H1 (cell line): Measurements from ENCODE around the gene TSC22D1. TPM values are rescaled to one million over a fixed set of nuclear protein-coding genes. Genes with fewer than 3 reads are reported as not detected.

Experiments
- CTCF ChIA-PET: fragments of 300-600 bp; sonication (Branson Sonifier 250); formaldehyde crosslinking; loops from one replicate; lab custom pipeline; 2021; ENCODE audit not compliant: partially characterized antibody; lab: Charles Lee
- POLR2A ChIA-PET: fragments of 300-600 bp; sonication (Branson Sonifier 250); formaldehyde crosslinking; loops from one replicate; lab custom pipeline; 2021; ENCODE audit warnings: inconsistent platforms; ENCODE audit not compliant: partially characterized antibody; lab: Charles Lee
- DNase-seq, 2 experiments: peaks; one replicate each; pipeline versions ENCODE4 v3.0.0 to v3.0.0-alpha.2; 2010 to 2022; ENCODE audit warnings: low spot score in 2 of 2, low read depth in 1 of 2, mixed read lengths in 1 of 2
- FAIRE-seq: peaks from 2 replicates; lab custom pipeline; 2011; peaks lifted over from hg19 to GRCh38; lab: Jason Lieb, UNC
- H2AFZ ChIP-seq: 2 replicates; pipeline ENCODE4 v1.8.1; 2012; ENCODE audit warnings: low read length, inconsistent platforms
- H2AK5ac ChIP-seq: 2 replicates; pipeline ENCODE4 v1.6.1; 2013; ENCODE audit warnings: low read depth, low read length
- H2BK120ac ChIP-seq: replicated peaks from 2 replicates; pipeline ENCODE3; 2013; ENCODE audit warnings: low read depth, low read length, inconsistent platforms
- H2BK12ac ChIP-seq: 2 replicates; pipeline ENCODE4 v1.6.1; 2013; ENCODE audit warnings: low read depth, low read length
- H2BK15ac ChIP-seq: 2 replicates; pipeline ENCODE4 v1.6.1; 2013; ENCODE audit warnings: low read length
- H2BK20ac ChIP-seq: 2 replicates; pipeline ENCODE4 v1.6.1; 2013; ENCODE audit warnings: low read length
- H2BK5ac ChIP-seq: 2 replicates; pipeline ENCODE4 v1.6.1; 2013; ENCODE audit warnings: low read depth, low read length
- H3K14ac ChIP-seq: 2 replicates; pipeline ENCODE4 v1.6.1; 2013; ENCODE audit warnings: inconsistent platforms; ENCODE audit not compliant: insufficient read length
- H3K18ac ChIP-seq: 2 replicates; pipeline ENCODE4 v1.6.1; 2013; ENCODE audit warnings: low read length; ENCODE audit errors: extremely low read depth
- H3K23ac ChIP-seq: 2 replicates; pipeline ENCODE4 v1.6.1; 2013; ENCODE audit warnings: inconsistent platforms; ENCODE audit not compliant: insufficient read length
- H3K23me2 ChIP-seq: 2 replicates; pipeline ENCODE4 v1.6.1; 2013; ENCODE audit warnings: low read depth, low read length
- H3K27ac ChIP-seq: 2 replicates; pipeline ENCODE4 v1.6.1; 2011; ENCODE audit warnings: low read depth, low read length, inconsistent platforms
- H3K27me3 ChIP-seq, 4 experiments: replicated peaks in 1 of 4; 1 replicate in 1 of 4; 2 replicates in 3 of 4; pipeline versions ENCODE4 v1.6.1 to v1.8.1; 2011 to 2013; ENCODE audit warnings: low read length in 3 of 4, mild to moderate bottlenecking in 3 of 4, inconsistent platforms in 2 of 4, mixed read lengths in 2 of 4, moderate library complexity in 1 of 4; ENCODE audit not compliant: control insufficient read depth in 3 of 4, insufficient read depth in 3 of 4; ENCODE audit errors: extremely low read depth in 1 of 4
- H3K36me3 ChIP-seq, 4 experiments: 2 replicates each; pipeline versions ENCODE4 v1.6.1 to v1.8.1; 2011 to 2013; ENCODE audit warnings: mild to moderate bottlenecking in 4 of 4, low read length in 3 of 4, moderate library complexity in 2 of 4, control low read depth in 1 of 4, inconsistent platforms in 1 of 4; ENCODE audit not compliant: insufficient read depth in 4 of 4, control insufficient read depth in 2 of 4
- H3K4ac ChIP-seq: replicated peaks from 2 replicates; pipeline ENCODE3; 2013; ENCODE audit warnings: low read length, low read depth, mixed read lengths, inconsistent platforms; ENCODE audit not compliant: insufficient read length
- H3K4me1 ChIP-seq, 4 experiments: replicated peaks in 1 of 4; 1 replicate in 1 of 4; 2 replicates in 3 of 4; pipeline versions ENCODE4 v1.6.1 to v1.8.1; 2011 to 2013; ENCODE audit warnings: low read length in 3 of 4, inconsistent platforms in 2 of 4, mixed read lengths in 1 of 4; ENCODE audit not compliant: insufficient read depth in 4 of 4, control insufficient read depth in 3 of 4
- H3K4me2 ChIP-seq, 2 experiments: 2 replicates each; pipeline versions ENCODE4 v1.6.1 to v1.8.1; 2011 to 2013; ENCODE audit warnings: low read depth in 2 of 2, low read length in 2 of 2, control low read depth in 1 of 2, inconsistent platforms in 1 of 2, mild to moderate bottlenecking in 1 of 2; ENCODE audit not compliant: insufficient read depth in 1 of 2
- H3K4me3 ChIP-seq, 4 experiments: fragments of 200-600, 300-600 bp in 1 of 4; sonication (generic), shearing (Covaris generic), sonication (Bioruptor Twin) in 1 of 4; 2 replicates each; pipeline versions ENCODE4 v1.5.1 to v1.8.1; 2011 to 2016; ENCODE audit warnings: low read length in 4 of 4, low read depth in 3 of 4, control low read depth in 2 of 4, inconsistent platforms in 2 of 4, mild to moderate bottlenecking in 2 of 4, mixed read lengths in 1 of 4, moderate library complexity in 1 of 4; ENCODE audit not compliant: insufficient read depth in 2 of 4; ENCODE audit errors: extremely low read depth in 1 of 4
- H3K56ac ChIP-seq: replicated peaks from 2 replicates; pipeline ENCODE3; 2013; ENCODE audit warnings: low read depth, mild to moderate bottlenecking, mixed read lengths, low read length, inconsistent platforms; ENCODE audit not compliant: insufficient read length
- H3K79me1 ChIP-seq: 2 replicates; pipeline ENCODE4 v1.6.1; 2013; ENCODE audit warnings: low read depth, low read length, control low read depth
- H3K79me2 ChIP-seq, 2 experiments: 2 replicates each; pipeline versions ENCODE4 v1.6.1 to v1.8.1; 2012 to 2013; ENCODE audit warnings: low read length in 2 of 2, mild to moderate bottlenecking in 2 of 2, inconsistent platforms in 1 of 2; ENCODE audit not compliant: insufficient read depth in 2 of 2, control insufficient read depth in 1 of 2
- H3K9ac ChIP-seq, 4 experiments: replicated peaks in 1 of 4; 1 replicate in 1 of 4; 2 replicates in 3 of 4; pipeline versions ENCODE4 v1.6.1 to v1.8.1; 2011 to 2013; ENCODE audit warnings: low read depth in 3 of 4, low read length in 3 of 4, control low read depth in 2 of 4, mild to moderate bottlenecking in 2 of 4, moderate library complexity in 2 of 4, inconsistent platforms in 1 of 4; ENCODE audit errors: extremely low read depth in 1 of 4
- H3K9me3 ChIP-seq, 2 experiments: 2 replicates each; pipeline versions ENCODE4 v1.6.1 to v1.8.1; 2012 to 2013; ENCODE audit warnings: mild to moderate bottlenecking in 2 of 2, moderate library complexity in 2 of 2, control low read depth in 1 of 2, inconsistent platforms in 1 of 2, low read depth in 1 of 2, low read length in 1 of 2, mixed read lengths in 1 of 2; ENCODE audit not compliant: insufficient read depth in 2 of 2
- H4K20me1 ChIP-seq, 2 experiments: replicated peaks in 1 of 2; 2 replicates each; pipeline versions ENCODE3 to v1.8.1; 2011 to 2013; ENCODE audit warnings: inconsistent platforms in 2 of 2, low read length in 2 of 2, mild to moderate bottlenecking in 1 of 2; ENCODE audit not compliant: insufficient read depth in 2 of 2, control insufficient read depth in 1 of 2
- H4K5ac ChIP-seq: 2 replicates; pipeline ENCODE4 v1.6.1; 2013; ENCODE audit warnings: low read length, low read depth, mixed read lengths, inconsistent platforms; ENCODE audit not compliant: insufficient read length
- H4K8ac ChIP-seq: 2 replicates; pipeline ENCODE4 v1.8.0; 2013; ENCODE audit warnings: mild to moderate bottlenecking, moderate library complexity, low read length, inconsistent platforms; ENCODE audit not compliant: insufficient read depth; ENCODE audit errors: extremely low read depth
- H4K91ac ChIP-seq: replicated peaks from 2 replicates; pipeline ENCODE3; 2013; ENCODE audit warnings: low read length, mixed read lengths, inconsistent platforms; ENCODE audit not compliant: insufficient read length
- BACH1 ChIP-seq: IDR thresholded peaks from 2 replicates; pipeline ENCODE4 v1.6.1; 2012; ENCODE audit warnings: low read length, improper control_type of control experiment
- CBX5 ChIP-seq: fragments of 300-800, 300-1000 bp; sonication (generic); IDR thresholded peaks from 2 replicates; pipeline ENCODE4 v1.7.1; 2016; ENCODE audit warnings: antibody characterized with exemption, low read length, low read depth
- CHD1 ChIP-seq: IDR thresholded peaks from 2 replicates; pipeline ENCODE4 v1.6.1; 2012; ENCODE audit warnings: low read depth, low read length, improper control_type of control experiment
- CHD2 ChIP-seq: IDR thresholded peaks from 2 replicates; pipeline ENCODE4 v1.6.1; 2012; ENCODE audit warnings: low read length, improper control_type of control experiment
- CREB1 ChIP-seq: IDR thresholded peaks from 2 replicates; pipeline ENCODE4 v1.6.1; 2012; ENCODE audit warnings: inconsistent platforms
- CTBP2 ChIP-seq: IDR thresholded peaks from 2 replicates; pipeline ENCODE4 v1.7.0; 2011; ENCODE audit warnings: borderline replicate concordance, mild to moderate bottlenecking, moderate library complexity, mixed read lengths, low read length; ENCODE audit not compliant: insufficient read depth, insufficient read length
- JUND ChIP-seq: IDR thresholded peaks from 2 replicates; pipeline ENCODE4 v1.6.1; 2011; ENCODE audit warnings: mild to moderate bottlenecking, improper control_type of control experiment, low read length
- KDM1A ChIP-seq: fragments of 200-600, 300-600 bp; sonication (generic); IDR thresholded peaks from 2 replicates; pipeline ENCODE4 v1.7.1; 2016; ENCODE audit warnings: mild to moderate bottlenecking, low read length, borderline replicate concordance
- MAFK ChIP-seq: IDR thresholded peaks from 2 replicates; pipeline ENCODE4 v1.6.1; 2012; ENCODE audit warnings: low read depth, mild to moderate bottlenecking, improper control_type of control experiment, low read length
- RNF2 ChIP-seq: fragments of 200-900, 300-1000 bp; sonication (generic); IDR thresholded peaks from 2 replicates; pipeline ENCODE4 v1.7.1; 2016; ENCODE audit warnings: borderline replicate concordance, low read depth, mild to moderate bottlenecking, antibody characterized with exemption, low read length; ENCODE audit not compliant: poor library complexity, severe bottlenecking; ENCODE audit errors: missing control alignments
- SP1 ChIP-seq: IDR thresholded peaks from 2 replicates; pipeline ENCODE4 v1.6.1; 2011; ENCODE audit warnings: low read depth, low read length
- SRF ChIP-seq: IDR thresholded peaks from 2 replicates; pipeline ENCODE4 v1.6.1; 2011; ENCODE audit warnings: mild to moderate bottlenecking, low read depth, low read length, moderate library complexity
- TCF12 ChIP-seq: IDR thresholded peaks from 2 replicates; pipeline ENCODE4 v1.6.1; 2011; ENCODE audit warnings: low read depth, mild to moderate bottlenecking, low read length
- WGBS, 2 experiments: shearing (Covaris generic) in 1 of 2; methylation state at CpG; one replicate each; pipeline versions ENCODE4 v1.1.6 to v1.1.7; 2013 to 2015; ENCODE audit warnings: low lambda C conversion rate in 2 of 2, mixed read lengths in 2 of 2, inconsistent platforms in 1 of 2, low coverage in 1 of 2, missing lambda C conversion rate in 1 of 2; ENCODE audit not compliant: insufficient replicate concordance in 2 of 2, insufficient coverage in 1 of 2, insufficient read length in 1 of 2; ENCODE audit errors: extremely low coverage in 1 of 2, missing lambda C conversion rate in 1 of 2; 5-methylcytosine and 5-hydroxymethylcytosine counted together
- polyA plus RNA-seq, 7 experiments: library from polyadenylated mRNA; depleted of rRNA in 3 of 7; stranded (reverse) in 5 of 7; unstranded in 2 of 7; fragments of >200 nt in 5 of 7; fragments of 200-250 nt in 2 of 7; gene quantifications; 1 replicate in 5 of 7; 2 replicates in 1 of 7; 4 replicates in 1 of 7; pipeline versions ENCODE4 v1.2.1 to v1.2.3, GENCODE V29; 2011 to 2013; ENCODE audit warnings: missing spikeins in 2 of 7, mixed read lengths in 2 of 7
- total RNA-seq: library from RNA; stranded (reverse); fragmentation: NEBNext Ultra II Directional; extraction: Animal tissue kit (Norgen Biotek cat#: 25700); gene quantifications from 2 replicates; pipeline ENCODE4 v1.2.1, GENCODE V29; 2021
- TF ChIP-seq, protein P1 (sequence below): IDR thresholded peaks from 2 replicates; pipeline ENCODE4 v1.6.1; 2012; ENCODE audit warnings: inconsistent platforms

The TSC22D1 gene
- total and polyA plus RNA-seq, 2 of the 8 experiments (the other 6 are each of a cell fraction or from before 2014, with no cell fraction given): 52.6 to 80.9 TPM

- no peak overlapping the region for H2BK12ac ChIP-seq
- no peak overlapping the region for H2AK5ac ChIP-seq
- no peak overlapping the region for H4K5ac ChIP-seq
- no peak overlapping the region for H3K9ac ChIP-seq
- no peak for FAIRE-seq
- no peaks in the 10 kb centered on the region for H3K36me3 ChIP-seq
- H3K4me2 ChIP-seq: no peak overlapping the region
- H3K79me2 ChIP-seq: no peaks in the 10 kb centered on the region
- H3K18ac ChIP-seq: no peak overlapping the region
- 100% methylated on average over 2 of the region's 2 CpGs; no CpG with 5 or more reads in 1 of the 2 experiments for WGBS, 2 experiments
- H3K56ac ChIP-seq: no peak overlapping the region
- no peak overlapping the region for H3K4me3 ChIP-seq
- no peak overlapping the region for H2BK120ac ChIP-seq
- no peak overlapping the region for H4K91ac ChIP-seq
- no peak overlapping the region for H2AFZ ChIP-seq
- H4K20me1 ChIP-seq: no peaks in the 10 kb centered on the region
- H3K23ac ChIP-seq: no peak overlapping the region
- H3K4me1 ChIP-seq: peaks cover 11 to 47% (median 31%) of the 10 kb centered on the region in 4 experiments
- no peak overlapping the region for H3K4ac ChIP-seq
- ChIA-PET POLR2A (interaction anchor here (0.7 to 11.1 kb wide), 3 partner anchors 11 to 442 kb away, joined by 3 to 125 read pairs (median 4); no protein-coding TSS in a partner anchor), CTCF (interaction anchor here (1.2 to 1.4 kb wide), 2 partner anchors 11 to 12 kb away, joined by 3 to 4 read pairs; no protein-coding TSS in a partner anchor)
- H3K27me3 ChIP-seq: no peaks in the 10 kb centered on the region
- no peak overlapping the region for H2BK20ac ChIP-seq
- no peaks in the 10 kb centered on the region; the same call in 1 of the 2 replicates for H3K23me2 ChIP-seq
- no peaks in the 10 kb centered on the region for H3K9me3 ChIP-seq
- no peak overlapping the region for H2BK15ac ChIP-seq
- H4K8ac ChIP-seq: no peak overlapping the region
- no peak overlapping the region for H2BK5ac ChIP-seq
- H3K79me1 ChIP-seq: no peaks in the 10 kb centered on the region
- H3K14ac ChIP-seq: no peak overlapping the region
- no peak overlapping the region for H3K27ac ChIP-seq
- no peak for DNase-seq
- TF ChIP-seq CHD2: no peak
- no peak for TF ChIP-seq SP1
- TF ChIP-seq RNF2: no peak
- TF ChIP-seq TCF12: no peak
- no peak for TF ChIP-seq CTBP2
- TF ChIP-seq JUND: no peak
- no peak for TF ChIP-seq MAFK
- TF ChIP-seq, protein P1, sequence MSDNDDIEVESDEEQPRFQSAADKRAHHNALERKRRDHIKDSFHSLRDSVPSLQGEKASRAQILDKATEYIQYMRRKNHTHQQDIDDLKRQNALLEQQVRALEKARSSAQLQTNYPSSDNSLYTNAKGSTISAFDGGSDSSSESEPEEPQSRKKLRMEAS: no peak
- TF ChIP-seq KDM1A: no peak
- no peak for TF ChIP-seq SRF
- TF ChIP-seq CBX5: no peak
- no peak for TF ChIP-seq BACH1
- TF ChIP-seq CHD1: no peak
- TF ChIP-seq CREB1: no peak
Measured at GRCh38 chr13:44401577-44401976, 174.6 kb downstream of the TSC22D1 start.
